Measurements from ENCODE around the gene CADPS2.

DNA sequence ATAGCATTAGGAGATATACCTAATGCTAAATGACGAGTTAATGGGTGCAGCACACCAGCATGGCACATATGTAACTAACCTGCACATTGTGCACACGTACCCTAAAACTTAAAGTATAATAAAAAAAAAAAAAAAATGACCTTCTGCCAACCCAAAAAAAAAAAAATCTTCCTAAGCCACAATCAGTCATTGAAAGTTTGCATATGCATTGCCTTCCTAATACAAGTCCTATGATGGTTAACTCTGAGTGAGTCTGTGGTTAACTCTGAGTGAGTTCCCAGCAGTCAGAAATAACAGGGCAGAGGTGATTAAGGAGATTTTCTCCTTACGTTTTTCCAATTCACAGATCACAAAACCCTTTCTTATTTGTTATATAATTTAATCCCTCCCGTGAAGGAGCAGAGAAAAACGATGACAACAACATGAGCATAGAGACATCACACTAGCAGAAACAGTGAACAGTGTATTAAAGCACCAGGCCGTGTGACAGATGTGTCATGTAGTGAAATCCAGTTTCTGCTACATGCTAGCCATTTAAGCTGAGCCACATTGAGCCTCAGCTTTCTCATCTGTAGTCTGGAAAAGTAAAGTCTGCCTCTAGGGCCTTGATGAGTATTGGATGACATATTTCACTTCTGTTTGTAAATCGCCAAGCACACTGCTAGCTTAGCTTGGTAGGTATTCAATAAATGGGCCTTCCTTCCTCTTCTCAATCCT, 176.2 kb downstream of the CADPS2 start:
- TF ChIP-seq, protein P1, sequence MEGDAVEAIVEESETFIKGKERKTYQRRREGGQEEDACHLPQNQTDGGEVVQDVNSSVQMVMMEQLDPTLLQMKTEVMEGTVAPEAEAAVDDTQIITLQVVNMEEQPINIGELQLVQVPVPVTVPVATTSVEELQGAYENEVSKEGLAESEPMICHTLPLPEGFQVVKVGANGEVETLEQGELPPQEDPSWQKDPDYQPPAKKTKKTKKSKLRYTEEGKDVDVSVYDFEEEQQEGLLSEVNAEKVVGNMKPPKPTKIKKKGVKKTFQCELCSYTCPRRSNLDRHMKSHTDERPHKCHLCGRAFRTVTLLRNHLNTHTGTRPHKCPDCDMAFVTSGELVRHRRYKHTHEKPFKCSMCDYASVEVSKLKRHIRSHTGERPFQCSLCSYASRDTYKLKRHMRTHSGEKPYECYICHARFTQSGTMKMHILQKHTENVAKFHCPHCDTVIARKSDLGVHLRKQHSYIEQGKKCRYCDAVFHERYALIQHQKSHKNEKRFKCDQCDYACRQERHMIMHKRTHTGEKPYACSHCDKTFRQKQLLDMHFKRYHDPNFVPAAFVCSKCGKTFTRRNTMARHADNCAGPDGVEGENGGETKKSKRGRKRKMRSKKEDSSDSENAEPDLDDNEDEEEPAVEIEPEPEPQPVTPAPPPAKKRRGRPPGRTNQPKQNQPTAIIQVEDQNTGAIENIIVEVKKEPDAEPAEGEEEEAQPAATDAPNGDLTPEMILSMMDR (conservative IDR thresholded peaks at IDR 0.05; ENCODE audit: low read length), result no peak
- no peak for TF ChIP-seq EZH2phosphoT487 (IDR thresholded peaks at IDR 0.05; ENCODE audit: borderline replicate concordance, low read depth, low read length)
